Right lobe of liver (tissue), 4 donors: ENCODE data around the gene SGCB.

Experiments
- CTCF ChIP-seq, 4 donors: fragments of 200-600 bp in 3 of 4; fragments of 450-650 bp in 1 of 4; IDR thresholded peaks; one replicate each; pipeline versions ENCODE4 v1.5.1 to v1.8.0; 2016 to 2022; ENCODE audit warnings: antibody characterized with exemption in 4 of 4, mild to moderate bottlenecking in 2 of 4
- POLR2A ChIP-seq: fragments of 450-650 bp; IDR thresholded peaks from one replicate; pipeline ENCODE4 v1.6.1; 2017; ENCODE audit warnings: antibody characterized with exemption, mild to moderate bottlenecking
- donor health status: DM: no; HTN: no; CAD: no.
- donor health status: DM: no; HTN: no; CAD: no.
- donor health status: DM: no; HTN: yes; CAD: no.

- no peak for TF ChIP-seq CTCF (IDR thresholded peaks at IDR 0.05)
- TF ChIP-seq POLR2A = no peak
These were observed 33.9 kb upstream of the SGCB start for GRCh38 chr4:52071791-52072546.
